Measurements from ENCODE around the gene ACR.
"Not testable (repeated sequence)": the region's sequence is repeated elsewhere in the genome, so short reads cannot be mapped to it uniquely, and the experiment has no call there.

The ACR gene

DNA sequence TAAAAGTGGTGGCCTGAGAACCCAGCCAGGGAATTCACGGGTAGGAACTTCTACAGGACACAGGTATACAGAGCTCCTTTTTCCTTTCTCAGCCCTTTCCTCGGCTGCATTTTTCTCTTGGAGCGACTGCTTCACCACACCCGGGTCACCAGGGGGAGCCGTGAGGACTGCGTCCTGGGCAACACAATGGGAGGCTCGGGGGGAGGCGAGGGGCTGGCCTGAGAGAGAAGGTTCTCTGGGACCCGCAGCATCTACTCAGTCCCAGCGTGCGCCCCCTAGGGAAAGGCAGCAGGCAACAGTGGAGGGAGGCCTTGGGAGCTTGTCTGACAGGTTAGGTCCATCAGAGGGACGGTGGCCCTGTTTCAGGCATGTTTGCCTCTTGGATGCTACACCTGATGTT, 37.1 kb downstream of the ACR start:
- not testable (repeated sequence) for H3K4me3 ChIP-seq (ENCODE audit: low read depth, low read length)
- TF ChIP-seq, protein P1, sequence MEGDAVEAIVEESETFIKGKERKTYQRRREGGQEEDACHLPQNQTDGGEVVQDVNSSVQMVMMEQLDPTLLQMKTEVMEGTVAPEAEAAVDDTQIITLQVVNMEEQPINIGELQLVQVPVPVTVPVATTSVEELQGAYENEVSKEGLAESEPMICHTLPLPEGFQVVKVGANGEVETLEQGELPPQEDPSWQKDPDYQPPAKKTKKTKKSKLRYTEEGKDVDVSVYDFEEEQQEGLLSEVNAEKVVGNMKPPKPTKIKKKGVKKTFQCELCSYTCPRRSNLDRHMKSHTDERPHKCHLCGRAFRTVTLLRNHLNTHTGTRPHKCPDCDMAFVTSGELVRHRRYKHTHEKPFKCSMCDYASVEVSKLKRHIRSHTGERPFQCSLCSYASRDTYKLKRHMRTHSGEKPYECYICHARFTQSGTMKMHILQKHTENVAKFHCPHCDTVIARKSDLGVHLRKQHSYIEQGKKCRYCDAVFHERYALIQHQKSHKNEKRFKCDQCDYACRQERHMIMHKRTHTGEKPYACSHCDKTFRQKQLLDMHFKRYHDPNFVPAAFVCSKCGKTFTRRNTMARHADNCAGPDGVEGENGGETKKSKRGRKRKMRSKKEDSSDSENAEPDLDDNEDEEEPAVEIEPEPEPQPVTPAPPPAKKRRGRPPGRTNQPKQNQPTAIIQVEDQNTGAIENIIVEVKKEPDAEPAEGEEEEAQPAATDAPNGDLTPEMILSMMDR (conservative IDR thresholded peaks at IDR 0.05; ENCODE audit: low read depth, low read length) = peak; percentile 66
- peak; percentile 56 for DNase-seq (ENCODE audit: low read depth)

DNA sequence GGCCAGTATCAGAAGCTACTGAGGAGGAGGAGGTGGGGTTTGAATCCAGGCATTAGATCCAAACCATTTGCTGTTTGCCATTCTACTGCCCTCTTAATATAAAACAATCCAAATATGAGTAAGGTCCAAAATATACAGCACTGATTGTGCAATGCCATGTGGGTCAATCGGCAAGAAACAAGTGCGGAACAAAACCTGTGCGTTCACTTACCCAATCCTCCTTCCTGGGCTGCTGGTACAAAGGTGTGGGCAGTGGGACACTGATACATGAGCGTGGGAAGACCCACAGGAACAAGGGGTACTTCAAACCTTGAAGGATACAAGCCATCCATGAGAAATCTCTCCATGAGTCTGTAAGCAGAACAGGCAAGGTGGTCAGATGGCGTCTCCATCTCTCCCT, 39.6 kb downstream of the ACR start:
- DNase-seq (ENCODE audit: low read depth); H3K4me3 ChIP-seq (ENCODE audit: low read depth, low read length): not testable (repeated sequence)

DNA sequence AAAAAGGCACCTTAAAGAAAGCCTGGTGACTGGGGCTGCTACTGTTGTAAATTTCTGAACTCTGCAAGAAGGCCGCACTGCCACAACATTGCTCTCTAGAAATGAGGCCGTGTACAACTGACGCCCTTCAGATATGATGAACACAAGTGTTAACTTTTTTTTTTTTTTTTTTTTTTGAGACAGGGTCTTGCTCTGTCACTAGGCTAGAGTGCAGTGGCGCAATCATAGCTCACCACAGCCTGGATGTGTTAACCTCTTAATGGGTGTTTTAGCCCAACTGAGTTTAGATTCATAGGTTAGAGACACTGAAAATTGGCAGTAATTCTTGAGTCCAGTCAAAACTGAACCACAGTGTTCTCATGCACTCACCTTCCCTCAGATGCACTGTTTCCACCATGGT, 42.2 kb downstream of the ACR start:
- H3K4me3 ChIP-seq (ENCODE audit: low read depth, low read length); DNase-seq (ENCODE audit: low read depth): not testable (repeated sequence)

DNA sequence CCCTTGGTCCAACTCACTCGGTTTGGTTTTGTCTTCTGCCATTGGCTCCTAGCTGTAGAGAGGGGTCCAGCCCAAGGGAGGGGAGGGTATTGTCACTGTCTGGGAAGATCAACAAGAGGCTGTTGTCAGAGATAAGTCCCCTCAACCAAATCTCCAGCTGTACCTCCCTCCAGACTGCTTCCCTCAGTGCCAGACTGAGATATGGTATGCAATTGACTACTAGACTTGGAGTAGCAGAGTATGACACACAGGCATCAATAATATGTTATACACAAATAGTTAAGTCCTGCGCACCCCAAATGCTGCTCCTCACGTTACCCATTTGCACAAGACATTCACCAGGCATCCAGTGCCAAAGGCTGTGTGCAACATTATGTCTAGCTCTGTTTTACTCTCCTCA, 44.2 kb downstream of the ACR start:
- not testable (repeated sequence) for DNase-seq (ENCODE audit: low read depth); H3K4me3 ChIP-seq (ENCODE audit: low read depth, low read length)

DNA sequence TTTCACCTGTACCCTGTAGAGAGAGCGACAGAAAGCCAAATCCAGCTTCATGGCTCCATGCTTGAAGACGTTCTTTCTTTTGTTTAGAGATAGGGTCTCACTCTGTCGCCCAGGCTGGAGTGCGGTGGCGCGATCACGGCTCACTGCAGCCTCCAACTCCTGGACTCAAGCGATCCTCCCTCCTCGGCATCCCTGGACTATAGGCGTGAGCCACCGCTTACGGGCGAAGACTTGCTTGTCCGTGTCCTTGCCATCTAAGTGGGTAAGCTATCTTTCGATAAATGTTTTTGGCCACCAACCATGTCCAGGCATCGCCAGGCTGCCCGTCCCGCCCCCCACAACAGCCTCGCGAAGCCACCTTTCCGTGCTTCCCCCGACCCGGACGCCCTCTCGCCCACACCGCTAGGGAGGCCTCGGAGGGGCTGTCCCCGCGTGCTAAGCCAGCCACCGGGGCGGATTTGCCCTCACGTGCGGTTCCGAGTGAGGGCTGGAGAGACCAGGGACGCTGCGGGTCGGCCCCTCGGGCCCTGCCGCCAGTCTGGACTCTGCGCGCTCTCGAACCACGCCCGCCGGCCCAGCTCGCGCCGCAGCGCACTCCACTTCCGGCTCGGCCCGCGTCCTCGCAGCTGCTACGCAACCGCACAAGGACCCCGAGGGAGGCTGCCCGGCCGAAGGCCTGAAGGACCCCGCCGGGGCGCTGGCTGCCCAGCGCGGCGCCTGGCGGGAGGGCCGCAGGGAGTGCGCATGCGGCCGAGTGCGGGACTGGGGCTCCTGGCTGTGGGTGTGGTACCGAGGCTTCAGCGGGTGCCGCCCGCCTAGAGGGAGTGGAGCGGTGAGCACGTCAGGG, 45.3 kb downstream of the ACR start, which contains the start of gene RABL2B:
Gene RABL2B (minus strand): TSS at position 604 of the 847 bp plus-strand sequence. CDS start 1,342 bp downstream, outside the sequence.
- H3K4me3 ChIP-seq (ENCODE audit: low read depth, low read length) = peak within 1 kb of the TSS; percentile 59
- DNase-seq (ENCODE audit: low read depth) = peak; percentile 90

DNA sequence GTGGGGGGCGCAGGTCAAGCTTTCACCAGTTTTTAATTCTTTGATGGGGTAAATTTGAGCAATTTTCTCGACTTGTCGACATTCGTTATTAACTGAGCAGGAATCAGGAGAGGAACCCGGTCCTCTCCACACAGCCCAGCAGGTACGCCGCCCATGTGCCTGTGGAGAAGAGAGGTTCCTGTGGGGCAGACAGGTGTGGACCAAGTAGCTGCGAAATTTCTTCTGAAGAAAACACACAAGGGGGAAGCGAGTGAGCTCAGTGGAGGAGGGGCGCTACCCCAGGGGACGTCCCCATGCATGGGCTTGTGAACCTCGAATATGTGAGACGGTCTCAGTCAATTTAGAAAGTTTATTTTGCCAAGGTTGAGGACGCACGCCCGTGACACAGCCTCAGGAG, 45.9 kb downstream of the ACR start:
- peak overlapping the region; percentile 57 for H3K4me3 ChIP-seq (ENCODE audit: low read depth, low read length)
- DNase-seq (ENCODE audit: low read depth) = not testable (repeated sequence)

DNA sequence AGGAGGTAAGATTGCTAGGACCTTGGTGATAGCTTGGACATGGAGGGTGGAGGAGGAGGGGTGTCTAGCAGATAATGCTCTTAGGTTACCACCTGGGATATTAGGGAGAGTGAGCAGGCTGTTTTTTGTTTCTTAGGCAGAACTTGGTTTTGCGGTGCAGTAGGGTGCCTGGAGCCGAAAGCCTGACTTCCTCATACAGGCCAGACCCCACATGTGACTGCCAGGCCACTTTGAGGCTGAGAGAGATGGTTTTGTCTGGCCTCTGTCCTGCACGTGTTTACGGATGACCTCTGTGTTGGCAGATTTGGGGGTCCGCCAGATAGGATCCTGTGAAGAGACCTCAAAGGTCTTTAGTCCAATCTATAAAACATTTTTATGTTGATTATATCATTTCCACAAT, 47.3 kb downstream of the ACR start:
- not testable (repeated sequence) for DNase-seq (ENCODE audit: low read depth); H3K4me3 ChIP-seq (ENCODE audit: low read depth, low read length)

DNA sequence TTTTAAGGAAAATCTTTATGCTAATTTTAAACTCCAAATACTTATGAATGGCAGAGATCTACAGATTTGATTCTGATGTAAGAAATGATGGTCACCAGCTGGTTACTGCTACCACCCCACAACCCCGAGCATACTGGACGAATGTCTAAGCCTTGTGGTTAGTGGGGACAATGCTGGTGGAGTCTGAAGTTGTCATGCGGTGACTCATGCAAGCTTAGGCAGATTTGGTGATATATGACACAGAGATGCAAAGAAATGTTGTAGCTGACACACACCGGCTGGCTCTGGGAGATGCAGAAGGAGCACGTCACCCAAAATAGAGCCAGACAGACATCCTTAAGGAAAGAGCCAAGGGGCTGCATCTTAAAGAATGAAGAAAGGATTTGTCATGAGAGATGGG, 48.9 kb downstream of the ACR start:
- not testable (repeated sequence) for H3K4me3 ChIP-seq (ENCODE audit: low read depth, low read length); DNase-seq (ENCODE audit: low read depth)

Measured in choroid plexus epithelial cell (primary cell).